ENCODE results near the gene TMCO4. TPM values are rescaled to one million over a fixed set of nuclear protein-coding genes. Genes with fewer than 3 reads are reported as not detected.
"Not testable (repeated sequence)": the region's sequence is repeated elsewhere in the genome, so short reads cannot be mapped to it uniquely, and the experiment has no call there.

TMCO4 gene
- total and polyA plus RNA-seq, 3 donors from 2014 or later = 10.5 to 17.7 (median 14.9) TPM

DNA sequence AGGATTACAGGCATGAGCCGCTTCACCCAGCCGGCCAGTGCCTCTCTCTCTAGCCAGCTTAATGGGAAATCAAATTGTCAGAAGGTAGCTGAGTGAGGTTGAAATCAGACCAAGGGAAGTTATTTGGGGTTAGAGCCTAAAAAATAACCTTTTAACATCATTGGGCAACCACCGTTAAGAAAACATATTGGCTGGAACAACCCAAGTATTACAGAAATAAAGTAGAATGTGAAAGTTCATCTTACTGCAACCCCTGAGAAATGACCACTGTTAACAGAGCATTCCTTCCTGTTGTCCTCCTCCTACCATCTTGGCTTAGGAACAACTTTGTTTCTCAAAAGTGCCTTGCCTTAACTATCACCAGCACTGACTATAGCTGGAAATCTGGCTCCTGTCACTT is 18.6 kb upstream of the TMCO4 start:
- DNase-seq = no peak
- intact Hi-C loops (cut with DNase I; ENCODE audit: low total_unique reads) = no loop called here
- Histone ChIP-seq H3K27ac (no peak overlapping the region), H3K36me3 (ENCODE audit: low read depth, missing control alignments) (no peaks in the 10 kb centered on the region), H3K27me3 (no peaks in the 10 kb centered on the region), H3K4me3 (no peak overlapping the region), H3K4me1 (peaks cover 4% of the 10 kb centered on the region), H3K9me3 (no peaks in the 10 kb centered on the region)
- WGBS, 2 donors = 77 to 85% methylated on average over 3 of the region's 3 CpGs
- TF ChIP-seq, protein P1, sequence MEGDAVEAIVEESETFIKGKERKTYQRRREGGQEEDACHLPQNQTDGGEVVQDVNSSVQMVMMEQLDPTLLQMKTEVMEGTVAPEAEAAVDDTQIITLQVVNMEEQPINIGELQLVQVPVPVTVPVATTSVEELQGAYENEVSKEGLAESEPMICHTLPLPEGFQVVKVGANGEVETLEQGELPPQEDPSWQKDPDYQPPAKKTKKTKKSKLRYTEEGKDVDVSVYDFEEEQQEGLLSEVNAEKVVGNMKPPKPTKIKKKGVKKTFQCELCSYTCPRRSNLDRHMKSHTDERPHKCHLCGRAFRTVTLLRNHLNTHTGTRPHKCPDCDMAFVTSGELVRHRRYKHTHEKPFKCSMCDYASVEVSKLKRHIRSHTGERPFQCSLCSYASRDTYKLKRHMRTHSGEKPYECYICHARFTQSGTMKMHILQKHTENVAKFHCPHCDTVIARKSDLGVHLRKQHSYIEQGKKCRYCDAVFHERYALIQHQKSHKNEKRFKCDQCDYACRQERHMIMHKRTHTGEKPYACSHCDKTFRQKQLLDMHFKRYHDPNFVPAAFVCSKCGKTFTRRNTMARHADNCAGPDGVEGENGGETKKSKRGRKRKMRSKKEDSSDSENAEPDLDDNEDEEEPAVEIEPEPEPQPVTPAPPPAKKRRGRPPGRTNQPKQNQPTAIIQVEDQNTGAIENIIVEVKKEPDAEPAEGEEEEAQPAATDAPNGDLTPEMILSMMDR (IDR thresholded peaks at IDR 0.05) = no peak
- TF ChIP-seq POLR2A (IDR thresholded peaks at IDR 0.05) = no peak

DNA sequence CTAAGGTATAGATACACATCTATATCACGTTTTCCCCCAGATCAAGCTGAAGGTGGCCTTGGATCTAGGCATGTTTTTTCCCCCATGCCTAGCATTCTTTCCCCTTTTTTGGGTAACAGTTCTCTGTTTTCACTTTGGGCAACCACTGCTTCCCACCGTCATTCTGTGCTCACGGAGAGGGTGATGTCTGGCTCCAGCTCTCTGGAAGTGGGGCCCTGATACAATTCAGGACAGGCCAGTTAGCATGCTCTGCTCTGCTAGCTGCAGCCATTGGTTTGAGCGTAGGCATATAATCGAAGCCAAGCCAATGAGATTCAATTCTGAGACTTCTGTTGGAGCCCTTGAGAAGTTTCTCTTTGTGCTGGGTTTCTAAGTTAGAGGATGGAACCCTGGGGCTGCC is 17.4 kb upstream of the TMCO4 start:
- Histone ChIP-seq H3K27me3 (no peaks in the 10 kb centered on the region), H3K4me3 (no peak overlapping the region), H3K27ac (no peak overlapping the region), H3K4me1 (peaks cover 9% of the 10 kb centered on the region), H3K9me3 (no peaks in the 10 kb centered on the region), H3K36me3 (ENCODE audit: low read depth, missing control alignments) (no peaks in the 10 kb centered on the region)
- TF ChIP-seq, protein P1 (IDR thresholded peaks at IDR 0.05) = no peak
- no peak for TF ChIP-seq POLR2A (IDR thresholded peaks at IDR 0.05)
- 87 to 88% methylated on average over 5 of the region's 5 CpGs for WGBS, 2 donors
- intact Hi-C loops (cut with DNase I; ENCODE audit: low total_unique reads) = no loop called here
- no peak for DNase-seq

DNA sequence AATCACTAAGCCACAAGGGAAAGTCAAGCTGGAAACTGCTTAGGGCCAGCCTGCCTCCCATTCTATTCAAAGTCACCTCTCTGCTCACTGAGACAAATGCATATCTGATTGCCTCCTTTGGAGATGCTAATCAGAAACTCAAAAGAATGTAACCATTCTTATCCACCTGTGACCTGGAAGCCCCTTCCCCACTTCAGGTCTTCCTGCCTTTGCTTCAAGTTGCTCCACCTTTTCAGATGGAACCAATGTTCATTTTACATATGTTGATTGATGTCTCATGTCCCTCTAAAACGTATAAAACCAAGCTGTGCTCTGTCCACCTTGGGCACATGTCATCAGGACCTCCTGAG is 17.0 kb upstream of the TMCO4 start:
- 78 to 100% methylated on average over 1 of the region's 1 CpG for WGBS, 2 donors
- H3K4me1 ChIP-seq; H3K36me3 ChIP-seq (ENCODE audit: low read depth, missing control alignments); H3K27ac ChIP-seq; intact Hi-C loops (cut with DNase I; ENCODE audit: low total_unique reads); H3K9me3 ChIP-seq; DNase-seq; H3K4me3 ChIP-seq; H3K27me3 ChIP-seq: not testable (repeated sequence)

DNA sequence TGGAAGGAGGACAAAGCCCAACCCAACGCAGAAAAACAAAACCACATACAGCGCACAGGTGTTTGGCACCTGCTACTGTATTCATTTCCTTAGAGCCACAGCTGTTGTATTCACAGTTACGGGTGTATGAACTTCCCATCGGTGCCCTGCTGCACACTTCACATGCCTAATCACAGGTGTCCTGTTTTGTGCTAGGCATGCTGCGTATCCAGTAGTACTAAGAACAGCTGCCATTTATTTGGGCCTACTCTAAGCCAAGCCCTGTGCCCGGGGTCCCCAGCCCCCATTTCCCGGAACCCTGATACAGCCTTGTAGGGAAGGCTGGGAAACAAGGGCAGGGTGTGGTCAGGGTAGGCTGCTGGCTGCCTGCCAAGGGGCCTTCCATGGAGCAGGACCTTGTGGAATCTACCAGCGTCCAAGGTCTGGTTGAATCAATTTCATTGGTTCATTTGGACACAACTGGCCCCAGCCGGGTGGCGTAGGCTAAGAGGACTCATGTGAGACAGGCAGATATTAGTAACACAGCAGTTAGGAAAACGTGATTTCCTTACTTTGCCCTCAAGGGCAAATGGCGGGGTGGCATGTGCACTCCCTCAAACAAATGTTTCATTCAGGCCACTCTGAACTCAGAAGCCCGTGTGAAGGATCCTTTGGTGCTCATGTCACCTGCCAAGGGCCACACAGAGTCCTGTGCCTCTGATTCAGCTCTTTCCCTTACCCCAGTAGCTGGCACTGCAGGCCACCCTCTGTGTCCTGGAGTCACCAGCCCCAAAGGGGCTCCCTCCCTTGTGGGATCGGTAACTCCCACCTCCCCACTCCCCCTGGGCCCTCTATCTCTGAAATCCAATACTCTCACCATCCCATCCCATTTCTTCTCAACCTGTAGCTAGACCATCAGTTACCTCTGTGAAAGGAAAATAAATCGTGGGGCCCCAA is 16.4 kb upstream of the TMCO4 start:
- intact Hi-C loops (cut with DNase I; ENCODE audit: low total_unique reads) = no loop called here
- TF ChIP-seq, protein P1 (IDR thresholded peaks at IDR 0.05) = no peak
- no peak for TF ChIP-seq POLR2A (IDR thresholded peaks at IDR 0.05)
- Histone ChIP-seq H3K27me3 (no peaks in the 10 kb centered on the region), H3K36me3 (ENCODE audit: low read depth, missing control alignments) (no peaks in the 10 kb centered on the region), H3K9me3 (no peaks in the 10 kb centered on the region), H3K27ac (no peak overlapping the region), H3K4me3 (no peak overlapping the region), H3K4me1 (peaks cover 9% of the 10 kb centered on the region)
- DNase-seq = no peak
- WGBS, 2 donors = 69 to 80% methylated on average over 11 to 15 of the region's 15 CpGs

DNA sequence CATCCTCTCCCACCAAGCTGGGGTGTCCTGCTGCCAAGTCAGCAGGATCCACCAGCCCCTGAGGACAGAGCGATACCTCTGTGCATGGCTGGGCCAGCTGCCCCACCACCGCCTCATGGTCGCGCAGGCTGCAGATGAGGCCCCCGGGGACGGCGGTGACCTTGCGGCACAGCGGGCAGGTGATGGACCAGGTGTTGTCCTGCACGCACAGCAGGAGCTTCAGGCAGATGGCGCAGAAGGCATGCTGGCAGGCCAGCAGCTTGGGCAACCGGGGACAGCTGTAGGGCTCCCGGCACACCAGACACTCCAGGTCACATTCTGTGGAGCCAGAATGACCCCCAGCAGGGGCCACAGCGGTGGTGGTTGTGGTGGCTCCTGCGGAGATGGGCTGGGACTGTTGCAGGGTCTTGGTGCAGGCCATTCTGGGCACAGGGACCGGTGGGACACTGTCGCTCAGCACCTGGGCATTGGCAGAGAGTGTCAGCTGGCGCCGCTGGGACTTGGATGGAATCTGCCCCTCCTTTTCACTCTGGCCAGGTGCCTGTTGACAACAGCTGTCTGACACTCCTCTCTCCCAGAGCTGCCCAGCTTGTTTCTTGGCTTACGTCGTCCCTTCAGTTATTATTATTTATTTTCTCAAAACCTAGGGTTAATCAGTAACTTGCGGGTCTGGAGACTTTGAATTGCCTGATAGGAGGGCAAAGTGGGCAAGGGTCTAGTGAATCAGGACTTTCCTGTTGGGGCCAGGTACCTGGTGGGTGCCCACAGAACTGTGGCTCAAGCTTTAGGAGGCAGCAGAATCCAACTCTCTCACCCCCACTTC is 15.2 kb upstream of the TMCO4 start, which contains the start of gene RNF186:
Gene RNF186 (minus strand): TSS at position 603 of the 823 bp plus-strand sequence. CDS start 182 bp downstream, at position 421.
- H3K4me3 ChIP-seq = no peak within 1 kb of the TSS
- DNase-seq = no peak
- TF ChIP-seq, protein P1 (IDR thresholded peaks at IDR 0.05) = no peak
- TF ChIP-seq POLR2A (IDR thresholded peaks at IDR 0.05) = no peak
- H3K27me3 ChIP-seq = no peaks in the 10 kb centered on the region
- WGBS, 2 donors = 89 to 91% methylated on average over 17 to 22 of the region's 22 CpGs
- H3K27ac ChIP-seq = no peak within 1 kb of the TSS
- no peaks in the 10 kb centered on the region for H3K9me3 ChIP-seq
- peaks cover 8% of the 10 kb centered on the region for H3K4me1 ChIP-seq
- no peaks in the 10 kb centered on the region for H3K36me3 ChIP-seq (ENCODE audit: low read depth, missing control alignments)
- intact Hi-C loops (cut with DNase I; ENCODE audit: low total_unique reads) = no loop called here
